Upper lobe of right lung (tissue), 1 donor: ENCODE data around the gene SLX9. TPM values are rescaled to one million over a fixed set of nuclear protein-coding genes. Genes with fewer than 3 reads are reported as not detected.

Experiments used
- ATAC-seq: fragments of 200-7000 bp; cut with Tn5 transposase; one replicate; pipeline ENCODE4 v1.9.1; 2020; ENCODE audit warnings: mild to moderate bottlenecking, moderate library complexity
- DNase-seq: peaks from one replicate; pipeline ENCODE4 v3.0.0-alpha.2; 2020
- H3K27ac ChIP-seq: fragments of 200-600 bp; one replicate; pipeline ENCODE4 v1.8.0; 2022
- H3K27me3 ChIP-seq: fragments of 200-600 bp; one replicate; pipeline ENCODE4 v1.8.0; 2022; ENCODE audit warnings: mild to moderate bottlenecking
- H3K36me3 ChIP-seq: fragments of 200-600 bp; one replicate; pipeline ENCODE4 v1.8.0; 2022
- H3K4me1 ChIP-seq: fragments of 200-600 bp; one replicate; pipeline ENCODE4 v1.8.0; 2022
- H3K4me3 ChIP-seq: fragments of 200-600 bp; one replicate; pipeline ENCODE4 v1.8.0; 2022; ENCODE audit warnings: mild to moderate bottlenecking
- H3K9me3 ChIP-seq: fragments of 200-600 bp; one replicate; pipeline ENCODE4 v1.8.0; 2022
- CTCF ChIP-seq: fragments of 200-600 bp; IDR thresholded peaks from one replicate; pipeline ENCODE4 v1.8.0; 2022; ENCODE audit warnings: antibody characterized with exemption
- intact Hi-C: fragments of 100-400 bp; cut with DNase I; formaldehyde crosslinking; loops from one replicate; pipeline ENCODE4 v1.11.0; 2022
- total RNA-seq: library from RNA; stranded (reverse); fragmentation: NEBNext Ultra II Directional; extraction: Animal tissue kit (Norgen Biotek cat#: 25700); gene quantifications from one replicate; pipeline ENCODE4 v1.2.1, GENCODE V29; 2021
- donor health status: DM: no; HTN: yes; CAD: no; lungs with severe emphysema.

The SLX9 gene
- total RNA-seq, 1 donor from 2014 or later: 22.8 TPM

DNA sequence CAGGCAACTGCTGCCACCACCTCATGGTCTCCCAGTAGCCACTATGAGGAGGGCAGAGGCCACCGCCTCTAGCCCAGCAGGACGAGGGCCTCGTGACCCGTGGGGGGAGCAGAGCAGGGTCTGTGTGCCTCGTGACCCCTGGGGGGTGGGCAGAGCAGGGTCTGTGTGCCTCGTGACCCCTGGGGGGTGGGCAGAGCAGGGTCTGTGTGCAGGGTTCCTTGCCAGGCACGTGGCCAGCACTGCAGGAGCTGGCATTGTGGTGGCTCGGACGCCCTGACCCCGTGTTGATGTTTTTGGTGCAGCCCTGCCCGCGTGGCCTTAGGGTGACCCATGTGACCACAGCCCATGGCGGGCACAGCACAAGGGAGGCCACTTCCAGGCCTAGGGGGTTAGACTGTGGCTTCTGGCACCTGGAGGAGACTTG lies 52.8 kb downstream of the SLX9 start:
- DNase-seq: no peak
- no peak for ATAC-seq
- no peak for TF ChIP-seq CTCF
- Histone ChIP-seq H3K36me3 (no peaks in the 10 kb centered on the region), H3K4me3 (no peak overlapping the region), H3K4me1 (no peaks in the 10 kb centered on the region), H3K27ac (peak overlapping the region; percentile 11), H3K9me3 (no peaks in the 10 kb centered on the region), H3K27me3 (no peaks in the 10 kb centered on the region)
- intact Hi-C loops: no loop called here

DNA sequence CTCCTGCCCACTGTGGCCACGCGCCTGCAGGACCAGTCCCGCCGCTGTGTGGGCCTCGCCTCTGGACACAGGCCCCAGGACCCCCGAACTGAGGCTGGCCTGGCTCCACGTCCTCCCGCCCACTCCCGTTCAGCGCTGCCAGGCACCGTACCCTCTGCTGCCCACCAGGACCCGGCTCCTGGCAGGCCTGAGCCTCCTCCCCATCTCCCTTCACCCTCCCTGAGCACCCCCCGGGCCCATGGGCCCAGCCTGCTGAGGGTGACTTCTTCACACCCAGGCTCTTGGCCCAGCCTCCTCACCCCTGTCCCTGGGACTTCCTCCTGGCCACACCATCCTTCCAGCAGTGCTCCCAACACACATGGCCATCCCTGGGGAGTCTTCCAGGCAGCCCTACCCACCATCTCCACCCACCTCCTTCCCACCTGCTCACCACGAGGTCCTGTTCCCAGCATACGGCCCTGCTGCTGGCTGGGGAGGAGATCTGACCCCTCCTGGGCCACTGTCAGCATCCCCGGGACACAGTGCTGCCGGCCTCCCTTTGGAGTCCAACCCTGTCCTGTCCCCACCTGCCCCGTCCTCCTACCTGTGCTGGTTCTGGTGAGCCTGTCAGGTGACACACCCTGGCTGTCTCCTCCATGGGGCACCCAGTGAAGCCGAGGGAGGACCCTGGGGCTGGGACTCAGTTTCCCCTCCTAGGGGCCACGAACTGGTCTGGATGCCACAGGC lies 53.7 kb downstream of the SLX9 start:
- intact Hi-C loops: no loop called here
- no peak for TF ChIP-seq CTCF
- Histone ChIP-seq H3K36me3 (no peaks in the 10 kb centered on the region), H3K4me3 (no peak overlapping the region), H3K4me1 (no peaks in the 10 kb centered on the region), H3K9me3 (no peaks in the 10 kb centered on the region), H3K27me3 (no peaks in the 10 kb centered on the region), H3K27ac (peak overlapping the region; percentile 30)
- no peak for ATAC-seq
- no peak for DNase-seq

GRCh38 chr21:44994047-44994694 lies 54.3 kb downstream of the SLX9 start:
- Histone ChIP-seq H3K36me3 (no peaks in the 10 kb centered on the region), H3K4me1 (no peaks in the 10 kb centered on the region), H3K27me3 (no peaks in the 10 kb centered on the region), H3K9me3 (no peaks in the 10 kb centered on the region), H3K27ac (peak overlapping the region; percentile 58), H3K4me3 (no peak overlapping the region)
- ATAC-seq: peak; percentile 12
- TF ChIP-seq CTCF: no peak
- DNase-seq: no peak
- intact Hi-C loops: no loop called here

DNA sequence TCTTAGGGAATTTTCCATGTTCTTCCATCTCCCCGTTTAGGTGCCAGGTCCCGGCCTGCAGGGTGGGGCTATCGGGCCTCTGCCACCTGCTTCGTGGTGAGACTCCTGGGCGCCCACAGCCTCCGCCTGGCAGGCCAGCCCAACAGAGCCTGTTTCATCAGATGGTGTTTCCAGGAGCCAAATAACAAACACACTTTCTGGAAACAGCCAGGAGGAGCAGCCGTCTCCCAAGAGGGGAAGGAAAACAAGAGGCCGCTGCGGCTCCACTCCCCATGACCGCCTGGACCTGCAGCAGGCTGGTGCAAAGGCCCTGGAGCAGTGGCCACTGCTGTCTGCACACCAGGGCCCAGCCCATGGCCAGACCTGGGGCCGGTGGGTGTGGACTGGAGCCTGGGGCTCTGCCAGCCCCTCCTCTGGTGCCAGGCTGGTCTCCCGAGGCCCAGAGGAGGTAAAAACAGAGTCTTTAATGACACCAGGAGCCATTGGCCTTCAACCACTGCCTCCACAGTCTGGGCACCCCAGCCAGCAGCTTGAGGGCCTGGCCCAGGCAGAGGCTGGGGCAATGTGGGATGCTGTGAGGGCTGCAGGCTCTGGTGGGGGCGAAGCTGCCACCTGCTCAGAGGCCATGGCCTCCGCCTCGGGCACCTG lies 55.0 kb downstream of the SLX9 start:
- intact Hi-C loops: no loop called here
- DNase-seq: no peak
- H3K27me3 ChIP-seq: no peaks in the 10 kb centered on the region
- H3K27ac ChIP-seq: peak overlapping the region; percentile 58
- TF ChIP-seq CTCF: no peak
- H3K4me1 ChIP-seq: no peaks in the 10 kb centered on the region
- H3K36me3 ChIP-seq: no peaks in the 10 kb centered on the region
- ATAC-seq: no peak
- H3K4me3 ChIP-seq: no peak overlapping the region
- no peaks in the 10 kb centered on the region for H3K9me3 ChIP-seq

- ATAC-seq: no peak
- Histone ChIP-seq H3K27ac (peak overlapping the region; percentile 58), H3K9me3 (no peaks in the 10 kb centered on the region)
These were observed 55.6 kb downstream of the SLX9 start for GRCh38 chr21:44995343-44995941.

More at GRCh38 chr21:44995343-44995941, 55.6 kb downstream of the SLX9 start:
- H3K36me3 ChIP-seq: no peaks in the 10 kb centered on the region
- intact Hi-C loops: no loop called here
- DNase-seq: no peak
- TF ChIP-seq CTCF: no peak
- no peak overlapping the region for H3K4me3 ChIP-seq
- no peaks in the 10 kb centered on the region for H3K4me1 ChIP-seq
- no peaks in the 10 kb centered on the region for H3K27me3 ChIP-seq
